Endothelial cell of umbilical vein (primary cell): ENCODE results near the gene MGAT5B. TPM values are rescaled to one million over a fixed set of nuclear protein-coding genes. Genes with fewer than 3 reads are reported as not detected.
"Not testable (repeated sequence)": the region's sequence is repeated elsewhere in the genome, so short reads cannot be mapped to it uniquely, and the experiment has no call there.

ENCODE experiments used
- BruUV-seq: library from RNA; stranded (reverse); fragments of 400-500 nt; replicated peaks from 2 replicates; lab custom pipeline; 2021; lab: Mats Ljungman, UMichigan
- CTCF ChIA-PET: fragments of 300-600, 350-600 bp; sonication (Branson Sonifier 250); formaldehyde crosslinking; loops from one replicate; lab custom pipeline; 2021; ENCODE audit warnings: antibody characterized with exemption, inconsistent platforms; lab: Charles Lee
- POLR2A ChIA-PET: fragments of 300-600, 350-600 bp; sonication (Branson Sonifier 250); formaldehyde crosslinking; loops from one replicate; lab custom pipeline; 2021; ENCODE audit warnings: antibody characterized with exemption, inconsistent platforms; lab: Charles Lee
- DNase-seq: peaks from one replicate; pipeline ENCODE4 v3.0.0-alpha.2; 2011; ENCODE audit warnings: low read depth, low spot score
- FAIRE-seq: peaks from 2 replicates; lab custom pipeline; 2011; peaks lifted over from hg19 to GRCh38; lab: Jason Lieb, UNC
- H2AFZ ChIP-seq: 2 replicates; pipeline ENCODE4 v1.6.0; 2012; ENCODE audit warnings: low read depth, low read length, control low read depth, inconsistent platforms
- H3K27ac ChIP-seq: 2 replicates; pipeline ENCODE4 v1.5.1; 2011; ENCODE audit warnings: low read depth, mild to moderate bottlenecking, control low read depth, low read length, moderate library complexity; ENCODE audit not compliant: insufficient read depth
- H3K27me3 ChIP-seq, 2 experiments: 2 replicates each; pipeline versions ENCODE4 v1.6.0 to v1.6.1; 2011; ENCODE audit warnings: low read length in 2 of 2, mixed read lengths in 1 of 2; ENCODE audit not compliant: control insufficient read depth in 2 of 2, insufficient read depth in 2 of 2
- H3K36me3 ChIP-seq, 2 experiments: 2 replicates in 1 of 2; 3 replicates in 1 of 2; pipeline ENCODE4 v1.5.1; 2011; ENCODE audit warnings: low read length in 2 of 2, mild to moderate bottlenecking in 1 of 2, moderate library complexity in 1 of 2; ENCODE audit not compliant: control insufficient read depth in 2 of 2, insufficient read depth in 2 of 2; ENCODE audit errors: extremely low read depth in 1 of 2
- H3K4me1 ChIP-seq: 3 replicates; pipeline ENCODE4 v1.5.1; 2011; ENCODE audit warnings: mild to moderate bottlenecking, low read length; ENCODE audit not compliant: control insufficient read depth, insufficient read depth; ENCODE audit errors: extremely low read depth
- H3K4me2 ChIP-seq: 2 replicates; pipeline ENCODE4 v1.6.1; 2011; ENCODE audit warnings: low read length, control low read depth, mixed read lengths; ENCODE audit not compliant: insufficient read depth
- H3K4me3 ChIP-seq, 3 experiments: fragments of 200-600 bp in 1 of 3; sonication (generic), shearing (Covaris generic) in 1 of 3; replicated peaks in 1 of 3; 2 replicates each; pipeline ENCODE4 v1.5.1; 2011 to 2016; ENCODE audit warnings: control low read depth in 3 of 3, low read length in 3 of 3, mild to moderate bottlenecking in 2 of 3, inconsistent platforms in 1 of 3, low read depth in 1 of 3, moderate library complexity in 1 of 3; ENCODE audit not compliant: insufficient read depth in 1 of 3
- H3K79me2 ChIP-seq: 2 replicates; pipeline ENCODE4 v1.6.0; 2012; ENCODE audit warnings: low read length, inconsistent platforms; ENCODE audit not compliant: control insufficient read depth, insufficient read depth
- H3K9ac ChIP-seq: replicated peaks from 2 replicates; pipeline ENCODE3; 2011; ENCODE audit warnings: low read length, control low read depth; ENCODE audit not compliant: insufficient read depth; ENCODE audit errors: extremely low read depth
- H3K9me1 ChIP-seq: replicated peaks from 3 replicates; pipeline ENCODE4 v1.6.0; 2011; ENCODE audit warnings: mild to moderate bottlenecking, low read length; ENCODE audit not compliant: control insufficient read depth, insufficient read depth; ENCODE audit errors: extremely low read depth
- H3K9me3 ChIP-seq: replicated peaks from 2 replicates; pipeline ENCODE4 v1.5.1; 2012; ENCODE audit warnings: low read length, inconsistent platforms; ENCODE audit not compliant: control insufficient read depth, insufficient read depth
- H4K20me1 ChIP-seq: replicated peaks from 2 replicates; pipeline ENCODE3; 2011; ENCODE audit warnings: mild to moderate bottlenecking, low read length; ENCODE audit not compliant: control insufficient read depth, insufficient read depth; ENCODE audit errors: extremely low read depth
- CTCF ChIP-seq, 2 donors: IDR thresholded peaks; 1 replicate in 1 of 2; 2 replicates in 1 of 2; pipeline ENCODE4 v1.5.1; 2011; ENCODE audit warnings: low read length in 2 of 2, mild to moderate bottlenecking in 2 of 2, moderate library complexity in 2 of 2, control low read depth in 1 of 2, inconsistent platforms in 1 of 2, low read depth in 1 of 2; ENCODE audit not compliant: insufficient read depth in 1 of 2; ENCODE audit errors: extremely low read depth in 1 of 2
- EZH2 ChIP-seq: IDR thresholded peaks from 2 replicates; pipeline ENCODE4 v1.6.1; 2012; ENCODE audit warnings: borderline replicate concordance, low read depth, mild to moderate bottlenecking, moderate library complexity, low read length, inconsistent platforms; ENCODE audit not compliant: severe bottlenecking
- FOS ChIP-seq: IDR thresholded peaks from 2 replicates; pipeline ENCODE4 v1.6.1; 2011; ENCODE audit warnings: mild to moderate bottlenecking, low read length, moderate library complexity, borderline replicate concordance; ENCODE audit not compliant: insufficient read depth
- GATA2 ChIP-seq: IDR thresholded peaks from 2 replicates; pipeline ENCODE4 v1.7.0; 2011; ENCODE audit warnings: low read depth, mild to moderate bottlenecking, moderate library complexity, mixed read lengths, low read length; ENCODE audit not compliant: insufficient read length, insufficient read depth
- JUN ChIP-seq: IDR thresholded peaks from 2 replicates; pipeline ENCODE4 v1.6.1; 2011; ENCODE audit warnings: borderline replicate concordance, low read depth; ENCODE audit not compliant: insufficient read length, insufficient read depth
- MAX ChIP-seq: IDR thresholded peaks from 2 replicates; pipeline ENCODE4 v1.6.1; 2011; ENCODE audit not compliant: insufficient read depth, insufficient read length
- MYC ChIP-seq: IDR thresholded peaks from one replicate; pipeline ENCODE4 v1.6.1; 2011; ENCODE audit warnings: mild to moderate bottlenecking, low read depth, low read length
- POLR2A ChIP-seq: IDR thresholded peaks from 2 replicates; pipeline ENCODE4 v1.6.1; 2012; ENCODE audit warnings: low read depth, mild to moderate bottlenecking, control low read depth, low read length
- POLR2AphosphoS5 ChIP-seq: IDR thresholded peaks from 2 replicates; pipeline ENCODE4 v1.6.1; 2012; ENCODE audit warnings: low read depth, mild to moderate bottlenecking, control low read depth, low read length, moderate library complexity; ENCODE audit not compliant: insufficient read depth
- dilution Hi-C: fragments of 300-500 bp; cut with MboI; formaldehyde crosslinking; loops from one replicate; pipeline ENCODE4 v1.15.0; 2019; ENCODE audit warnings: low sequenced_read_pairs; ENCODE audit not compliant: extremely low pct_ligation_motif_present
- intact Hi-C: fragments of 100-400 bp; cut with micrococcal nuclease; formaldehyde crosslinking; loops from one replicate; pipeline ENCODE4 v1.10.0; 2022
- polyA plus RNA-seq, 4 experiments: library from polyadenylated mRNA; depleted of rRNA in 3 of 4; stranded (reverse) in 3 of 4; unstranded in 1 of 4; fragments of >200 nt; gene quantifications; 2 replicates each; pipeline versions ENCODE4 v1.2.1 to v1.2.3, GENCODE V29; 2011 to 2012; ENCODE audit warnings: missing spikeins in 1 of 4
- total RNA-seq: library from RNA; stranded (reverse); gene quantifications from 2 replicates; pipeline ENCODE4 v1.2.3, GENCODE V29; 2021

The MGAT5B gene
- total and polyA plus RNA-seq, 2 donors (not counting 3 experiments of a cell fraction or from before 2014, with no cell fraction given) = 1.7 to 2.1 TPM

- no peaks in the 10 kb centered on the region for H3K36me3 ChIP-seq
- dilution Hi-C loops = no loop called here
- H3K79me2 ChIP-seq = no peaks in the 10 kb centered on the region
- FAIRE-seq (no peak), DNase-seq (no peak)
- no TSS peak for BruUV-seq
- intact Hi-C loops = no loop called here
- TF ChIP-seq EZH2 = no peak
- TF ChIP-seq POLR2A = no peak
- TF ChIP-seq FOS = no peak
- TF ChIP-seq GATA2 = no peak
- TF ChIP-seq MYC = no peak
- TF ChIP-seq CTCF (IDR thresholded peaks at IDR 0.05; ENCODE audit: extremely low read depth in 1 of 2, insufficient read depth in 1 of 2, low read depth in 1 of 2, low read length in 2 of 2) = no peak
- TF ChIP-seq JUN = no peak
- no peak for TF ChIP-seq MAX
- TF ChIP-seq POLR2AphosphoS5 = no peak
- POLR2A ChIA-PET = no interaction called here
- no peak overlapping the region for H3K4me3 ChIP-seq
- no peaks in the 10 kb centered on the region for H4K20me1 ChIP-seq
- no peak overlapping the region for H2AFZ ChIP-seq
- H3K4me2 ChIP-seq = no peak overlapping the region
- CTCF ChIA-PET = interaction anchor here (0.7 to 1.4 kb wide), 5 partner anchors 9 to 225 kb away, joined by 3 to 4 read pairs (median 3); no protein-coding TSS in a partner anchor
- H3K4me1 ChIP-seq = no peaks in the 10 kb centered on the region
- no peak overlapping the region for H3K27ac ChIP-seq
- H3K27me3 ChIP-seq = peaks cover 17 to 20% of the 10 kb centered on the region in 2 experiments
- no peak overlapping the region for H3K9ac ChIP-seq
- no peaks in the 10 kb centered on the region for H3K9me1 ChIP-seq
- no peaks in the 10 kb centered on the region for H3K9me3 ChIP-seq
Measured at GRCh38 chr17:76841776-76842405, 26.3 kb upstream of the MGAT5B start.

GRCh38 chr17:76843068-76843467 lies 25.1 kb upstream of the MGAT5B start:
- H3K79me2 ChIP-seq, H3K4me2 ChIP-seq, FAIRE-seq, CTCF ChIA-PET, H3K27ac ChIP-seq, H3K4me1 ChIP-seq, H3K4me3 ChIP-seq, H4K20me1 ChIP-seq, H2AFZ ChIP-seq, H3K36me3 ChIP-seq, intact Hi-C loops, H3K9me1 ChIP-seq, BruUV-seq, dilution Hi-C loops, DNase-seq, POLR2A ChIA-PET, H3K9ac ChIP-seq, H3K9me3 ChIP-seq: not testable (repeated sequence)
- H3K27me3 ChIP-seq = peaks cover 17 to 20% of the 10 kb centered on the region in 2 experiments
